ENCODE data around the gene HLA-DPA1.

DNA sequence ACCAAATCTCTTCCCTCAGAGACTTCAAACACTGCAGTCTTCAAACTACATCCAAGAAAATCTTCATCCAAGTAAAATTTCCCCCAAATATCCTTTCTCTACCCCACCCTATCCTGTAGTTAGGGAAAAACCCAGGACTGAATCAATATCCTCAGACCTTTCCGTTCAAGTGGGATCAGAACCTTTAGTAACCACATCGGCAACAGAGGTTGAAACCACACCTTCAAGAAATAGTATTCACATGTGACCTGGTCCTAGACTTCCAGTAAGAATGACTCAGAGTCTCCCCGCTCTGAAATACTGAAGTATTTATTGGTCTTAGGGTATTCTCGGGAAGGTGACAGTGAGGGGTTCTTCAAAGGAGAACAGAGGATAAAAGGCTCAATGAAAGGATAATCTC lies 8.7 kb downstream of the HLA-DPA1 start:
- TF ChIP-seq CTCF (conservative IDR thresholded peaks at IDR 0.05 in 1 of 2, IDR thresholded peaks at IDR 0.05 in 1 of 2; ENCODE audit: extremely low read depth in 1 of 2, insufficient read depth in 1 of 2, low read depth in 1 of 2, low read length in 2 of 2) (no peak), EZH2 (IDR thresholded peaks at IDR 0.05; ENCODE audit: borderline replicate concordance, low read length) (no peak)

Measured in mammary epithelial cell (primary cell).